Nephron progenitor cell (in vitro differentiated cells): ENCODE results near the gene CYB5A.

Experiments used
- DNase-seq: peaks from one replicate; pipeline ENCODE4 v3.0.0; 2021
- H3K27ac Mint-ChIP-seq: 2 replicates; pipeline ENCODE4 v1.8.0; 2021; ENCODE audit warnings: mild to moderate bottlenecking, moderate library complexity, mixed read lengths
- H3K27me3 Mint-ChIP-seq: 2 replicates; pipeline ENCODE4 v1.8.0; 2021; ENCODE audit warnings: mild to moderate bottlenecking, low read depth, mixed read lengths; ENCODE audit not compliant: poor library complexity
- H3K36me3 Mint-ChIP-seq: 2 replicates; pipeline ENCODE4 v1.8.0; 2021; ENCODE audit warnings: low read depth, mixed read lengths
- H3K4me1 Mint-ChIP-seq: 2 replicates; pipeline ENCODE4 v1.8.0; 2021; ENCODE audit warnings: mixed read lengths
- H3K4me3 Mint-ChIP-seq: 2 replicates; pipeline ENCODE4 v1.8.0; 2021; ENCODE audit warnings: mild to moderate bottlenecking, moderate library complexity, mixed read lengths
- H3K9me3 Mint-ChIP-seq: 2 replicates; pipeline ENCODE4 v1.8.0; 2021; ENCODE audit warnings: mild to moderate bottlenecking, moderate library complexity, mixed read lengths
- CTCF ChIP-seq: fragments of 200-600 bp; sonication (generic); IDR thresholded peaks from 2 replicates; pipeline ENCODE4 v1.5.0; 2021; ENCODE audit warnings: antibody characterized with exemption

Gene CYB5A

GRCh38 chr18:74291771-74292540, at the start of gene CYB5A:
TSS of gene CYB5A (minus strand) at chr18:74291963. CDS start at chr18:74291875, 88 bp downstream.
- Mint-ChIP-seq H3K27me3 (peaks cover 20% of the 10 kb centered on the region), H3K9me3 (no peaks in the 10 kb centered on the region), H3K4me1 (peaks cover 23% of the 10 kb centered on the region), H3K4me3 (no peak within 1 kb of the TSS), H3K36me3 (no peaks in the 10 kb centered on the region), H3K27ac (peak within 1 kb of the TSS; percentile 64)
- no peak for TF ChIP-seq CTCF
- peak; percentile 99 for DNase-seq

GRCh38 chr18:74337912-74338309, 46.1 kb upstream of the CYB5A start:
- DNase-seq: no peak
- TF ChIP-seq CTCF: no peak
- H3K27ac Mint-ChIP-seq: no peak overlapping the region
- H3K36me3 Mint-ChIP-seq: no peaks in the 10 kb centered on the region
- H3K4me1 Mint-ChIP-seq: peaks cover 12% of the 10 kb centered on the region
- no peaks in the 10 kb centered on the region for H3K27me3 Mint-ChIP-seq
- H3K4me3 Mint-ChIP-seq: no peak overlapping the region
- H3K9me3 Mint-ChIP-seq: no peaks in the 10 kb centered on the region

- TF ChIP-seq CTCF: no peak
- Mint-ChIP-seq H3K27ac (no peak overlapping the region), H3K27me3 (no peaks in the 10 kb centered on the region), H3K9me3 (no peaks in the 10 kb centered on the region), H3K36me3 (no peaks in the 10 kb centered on the region), H3K4me3 (no peak overlapping the region), H3K4me1 (peaks cover 11% of the 10 kb centered on the region)
- DNase-seq: no peak
Measured at GRCh38 chr18:74337155-74337911, 45.6 kb upstream of the CYB5A start.

- H3K4me1 Mint-ChIP-seq: peaks cover 8% of the 10 kb centered on the region
- H3K4me3 Mint-ChIP-seq: no peak overlapping the region
- no peaks in the 10 kb centered on the region for H3K27me3 Mint-ChIP-seq
- no peaks in the 10 kb centered on the region for H3K36me3 Mint-ChIP-seq
- DNase-seq: no peak
- TF ChIP-seq CTCF: no peak
- no peak overlapping the region for H3K27ac Mint-ChIP-seq
- H3K9me3 Mint-ChIP-seq: no peaks in the 10 kb centered on the region
Measured at GRCh38 chr18:74336656-74337055, 44.9 kb upstream of the CYB5A start.

GRCh38 chr18:74334242-74334893, 42.6 kb upstream of the CYB5A start:
- Mint-ChIP-seq H3K27me3 (no peaks in the 10 kb centered on the region), H3K9me3 (no peaks in the 10 kb centered on the region), H3K36me3 (no peaks in the 10 kb centered on the region), H3K4me3 (no peak overlapping the region), H3K4me1 (peaks cover 8% of the 10 kb centered on the region), H3K27ac (no peak overlapping the region)
- no peak for TF ChIP-seq CTCF
- no peak for DNase-seq
